Peyer's patch (tissue), 4 donors: ENCODE results near the gene SECISBP2L. TPM values are rescaled to one million over a fixed set of nuclear protein-coding genes. Genes with fewer than 3 reads are reported as not detected.

Source experiments
- DNase-seq, 3 donors: peaks; one replicate each; pipeline ENCODE4 v3.0.0-alpha.2; 2017 to 2019
- H3K27ac ChIP-seq, 4 donors: fragments of 200-600 bp; sonication (generic); one replicate each; pipeline ENCODE4 v1.5.1; 2016 to 2019
- H3K27me3 ChIP-seq, 2 donors: fragments of 200-600 bp; sonication (generic); one replicate each; pipeline ENCODE4 v1.5.1; 2019
- H3K36me3 ChIP-seq, 3 donors: fragments of 200-600 bp; sonication (generic); one replicate each; pipeline ENCODE4 v1.5.1; 2016 to 2019
- H3K4me1 ChIP-seq, 4 donors: fragments of 200-600 bp; sonication (generic); one replicate each; pipeline ENCODE4 v1.5.1; 2016 to 2019
- H3K4me3 ChIP-seq, 4 donors: fragments of 200-600 bp; sonication (generic); 1 replicate in 3 of 4; 2 replicates in 1 of 4; pipeline ENCODE4 v1.5.1; 2016 to 2019; ENCODE audit warnings: mild to moderate bottlenecking in 1 of 4
- H3K9me3 ChIP-seq, 4 donors: fragments of 200-600 bp; sonication (generic); one replicate each; pipeline ENCODE4 v1.5.1; 2016 to 2019; ENCODE audit warnings: mild to moderate bottlenecking in 1 of 4
- CTCF ChIP-seq, 6 experiments: fragments of 450-650 bp in 4 of 6; fragments of 200-600 bp in 2 of 6; sonication (generic) in 1 of 6; IDR thresholded peaks; one replicate each; pipeline ENCODE4 v1.5.1; 2017 to 2019; ENCODE audit warnings: antibody characterized with exemption in 6 of 6, mild to moderate bottlenecking in 3 of 6, moderate library complexity in 1 of 6
- POLR2A ChIP-seq, 2 donors: fragments of 450-650 bp; IDR thresholded peaks; one replicate each; pipeline ENCODE4 v1.5.1; 2017; ENCODE audit warnings: antibody characterized with exemption in 2 of 2, mild to moderate bottlenecking in 2 of 2, moderate library complexity in 2 of 2
- total RNA-seq, 4 donors: library from RNA; depleted of rRNA; stranded (reverse); fragments of >200 nt; gene quantifications; one replicate each; pipeline ENCODE4 v1.1.0, GENCODE V29; 2016

The SECISBP2L gene
- total RNA-seq, 4 donors from 2014 or later: 29.7 to 41.0 (median 34.5) TPM

- no peak overlapping the region for H3K4me3 ChIP-seq
- H3K4me1 ChIP-seq: no peaks in the 10 kb centered on the region
- no peaks in the 10 kb centered on the region for H3K36me3 ChIP-seq
- DNase-seq: no peak
- no peak overlapping the region for H3K27ac ChIP-seq
- TF ChIP-seq CTCF (IDR thresholded peaks at IDR 0.05) (no peak), POLR2A (IDR thresholded peaks at IDR 0.05) (no peak)
- H3K9me3 ChIP-seq: no peaks in the 10 kb centered on the region
- no peaks in the 10 kb centered on the region for H3K27me3 ChIP-seq
These were observed 14.7 kb upstream of the SECISBP2L start for GRCh38 chr15:49060710-49061495.

GRCh38 chr15:49059491-49059890, 13.2 kb upstream of the SECISBP2L start:
- Histone ChIP-seq H3K4me1 (no peaks in the 10 kb centered on the region), H3K9me3 (no peaks in the 10 kb centered on the region), H3K4me3 (no peak overlapping the region), H3K36me3 (no peaks in the 10 kb centered on the region), H3K27me3 (no peaks in the 10 kb centered on the region), H3K27ac (no peak overlapping the region)
- DNase-seq: no peak
- TF ChIP-seq POLR2A (IDR thresholded peaks at IDR 0.05) (no peak), CTCF (IDR thresholded peaks at IDR 0.05) (no peak)

- no peaks in the 10 kb centered on the region for H3K9me3 ChIP-seq
- H3K27ac ChIP-seq: no peak overlapping the region
- no peak for TF ChIP-seq CTCF (IDR thresholded peaks at IDR 0.05)
- no peak for TF ChIP-seq POLR2A (IDR thresholded peaks at IDR 0.05)
- H3K27me3 ChIP-seq: no peaks in the 10 kb centered on the region
- no peaks in the 10 kb centered on the region for H3K4me1 ChIP-seq
- H3K36me3 ChIP-seq: no peaks in the 10 kb centered on the region
- no peak for DNase-seq
- no peak overlapping the region for H3K4me3 ChIP-seq
These were observed 12.3 kb upstream of the SECISBP2L start for GRCh38 chr15:49058559-49058958.

- Histone ChIP-seq H3K9me3 (no peaks in the 10 kb centered on the region), H3K36me3 (no peaks in the 10 kb centered on the region), H3K27ac (no peak overlapping the region), H3K4me3 (no peak overlapping the region), H3K27me3 (no peaks in the 10 kb centered on the region), H3K4me1 (no peaks in the 10 kb centered on the region)
- DNase-seq: no peak
- TF ChIP-seq CTCF (IDR thresholded peaks at IDR 0.05) (no peak), POLR2A (IDR thresholded peaks at IDR 0.05) (no peak)
These were observed 9.4 kb upstream of the SECISBP2L start for GRCh38 chr15:49055630-49056029.

GRCh38 chr15:49052662-49053061, 6.4 kb upstream of the SECISBP2L start:
- H3K27me3 ChIP-seq: no peaks in the 10 kb centered on the region
- H3K36me3 ChIP-seq: no peaks in the 10 kb centered on the region
- no peak for DNase-seq
- no peak overlapping the region for H3K27ac ChIP-seq
- H3K9me3 ChIP-seq: no peaks in the 10 kb centered on the region
- no peak for TF ChIP-seq CTCF (IDR thresholded peaks at IDR 0.05)
- no peak for TF ChIP-seq POLR2A (IDR thresholded peaks at IDR 0.05)
- H3K4me1 ChIP-seq: no peaks in the 10 kb centered on the region
- no peak overlapping the region for H3K4me3 ChIP-seq
